Superior temporal gyrus (tissue), 1 donor: ENCODE measurements around the gene RABEP1.

Experiments used
- DNase-seq: peaks from one replicate; pipeline ENCODE4 v3.0.0-alpha.2; 2016; ENCODE audit errors: extremely low spot score

RABEP1 gene

DNA sequence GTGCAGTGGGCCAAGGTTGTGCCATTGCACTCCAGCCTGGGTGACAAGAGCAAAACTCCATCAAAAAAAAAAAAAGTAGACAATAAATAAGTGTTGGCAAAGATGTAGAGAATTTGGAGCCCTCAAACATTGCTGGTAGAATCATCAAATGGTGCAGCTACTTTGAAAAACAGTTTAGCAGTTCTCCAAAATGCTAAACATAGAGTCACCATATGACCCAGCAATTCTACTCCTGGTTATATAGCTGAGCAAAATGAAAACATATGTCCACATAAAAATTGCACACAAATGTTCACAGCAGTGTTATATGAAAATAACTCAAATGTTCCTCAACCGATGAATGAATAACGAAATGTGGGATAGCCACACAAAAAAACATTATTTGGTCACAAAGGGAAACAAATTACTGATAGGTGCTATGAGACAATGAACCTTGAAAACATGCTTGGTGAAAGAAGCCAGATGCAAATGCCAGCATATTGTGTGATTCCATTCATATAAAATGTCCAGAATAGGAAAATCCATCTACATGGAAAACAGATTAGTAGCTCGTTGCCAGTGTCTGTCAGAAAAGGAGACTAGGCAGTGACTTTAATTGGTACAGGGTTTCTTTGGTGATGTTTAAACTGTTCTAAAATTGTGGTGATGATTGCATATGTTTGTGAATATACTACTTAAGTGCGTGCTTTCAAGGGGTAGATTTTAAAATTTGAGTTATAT lies 12.7 kb upstream of the RABEP1 start:
- DNase-seq = no peak

GRCh38 chr17:5272322-5272721 lies 9.8 kb upstream of the RABEP1 start:
- no peak for DNase-seq

DNA sequence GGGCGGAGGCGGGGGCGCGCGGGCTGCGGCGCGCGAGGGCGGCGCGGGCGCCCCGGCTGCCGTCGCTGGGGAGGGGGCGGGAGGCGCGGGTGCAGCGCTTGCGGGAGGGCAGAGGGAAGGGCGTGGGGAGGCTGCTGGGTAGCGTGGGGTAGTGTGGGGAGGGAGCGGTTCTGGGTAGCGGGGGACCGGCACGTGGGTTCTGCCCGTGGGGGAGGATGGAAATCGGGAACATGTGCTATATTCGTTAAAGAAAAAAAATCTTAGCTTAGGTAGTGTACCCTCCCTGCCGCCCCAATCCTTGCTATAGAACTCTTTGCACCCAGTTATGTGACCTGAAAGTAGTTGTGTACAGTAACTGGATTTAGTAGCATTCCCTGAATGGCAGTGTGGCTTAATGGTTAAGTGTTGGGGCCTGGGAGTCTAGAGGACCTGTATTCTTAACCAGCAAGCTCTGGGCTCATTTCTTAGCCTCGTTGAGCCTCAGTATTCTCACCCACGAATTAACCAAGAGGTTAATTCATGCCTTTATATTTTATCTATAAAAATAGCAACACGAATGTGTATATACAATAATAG lies 646 bp downstream of the RABEP1 start:
- DNase-seq = no peak

DNA sequence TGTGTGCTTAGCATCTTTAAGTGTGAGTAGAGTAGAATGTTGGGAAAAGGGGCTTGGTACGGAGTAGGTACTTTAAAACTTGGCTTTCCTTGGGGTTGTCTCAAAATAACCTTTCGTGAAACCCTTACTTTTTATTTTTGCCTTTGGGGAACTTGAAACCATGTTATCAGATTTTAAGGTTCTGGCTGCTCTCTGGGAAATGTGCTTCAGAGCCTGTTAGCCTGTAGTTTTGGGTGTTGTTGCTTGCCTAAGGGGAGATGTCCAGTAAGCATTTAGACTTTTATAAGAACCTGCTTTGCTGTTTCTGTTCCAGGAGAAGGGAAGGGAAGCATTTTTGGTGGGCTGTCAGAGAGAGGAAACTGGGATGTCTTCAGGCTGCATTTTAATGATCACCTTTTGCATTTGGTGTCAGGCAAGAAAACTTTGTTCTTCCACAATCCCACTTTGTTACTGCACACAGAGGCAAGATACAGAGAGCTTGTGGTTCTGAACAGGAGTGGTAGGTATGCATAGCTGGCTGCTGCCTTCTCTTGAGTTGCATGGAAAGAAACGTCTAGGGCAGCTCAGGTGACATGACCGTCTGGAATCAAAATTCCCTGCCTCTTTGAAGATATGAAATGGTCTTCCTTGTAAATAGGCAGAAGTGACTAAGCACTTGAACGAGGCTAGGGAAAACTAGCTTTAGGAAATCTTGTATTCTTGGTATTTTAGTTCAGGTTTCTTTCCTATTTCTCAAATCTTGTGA lies 1.7 kb downstream of the RABEP1 start:
- DNase-seq = no peak

- DNase-seq = no peak
Measured at GRCh38 chr17:5284681-5285080, 2.6 kb downstream of the RABEP1 start.

DNA sequence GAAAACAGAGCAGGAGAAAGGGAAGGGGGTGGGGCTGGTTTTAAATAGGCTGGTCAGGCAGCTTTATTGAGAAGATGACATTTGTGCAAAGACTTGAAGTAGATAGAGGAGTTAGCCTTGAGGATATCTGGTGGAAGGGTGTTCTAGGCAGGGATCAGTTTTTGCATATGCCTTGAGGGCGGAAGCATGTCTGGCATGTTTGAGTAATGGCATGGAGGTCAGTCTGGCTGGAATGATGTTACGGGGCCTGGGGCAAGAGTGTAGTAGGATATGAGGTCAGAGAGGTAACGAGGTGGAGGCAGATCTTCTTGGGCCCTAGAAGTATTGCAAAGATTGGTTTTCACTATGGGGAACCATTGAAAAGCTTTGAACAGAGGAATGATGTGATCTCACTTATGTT lies 4.8 kb downstream of the RABEP1 start:
- no peak for DNase-seq

DNA sequence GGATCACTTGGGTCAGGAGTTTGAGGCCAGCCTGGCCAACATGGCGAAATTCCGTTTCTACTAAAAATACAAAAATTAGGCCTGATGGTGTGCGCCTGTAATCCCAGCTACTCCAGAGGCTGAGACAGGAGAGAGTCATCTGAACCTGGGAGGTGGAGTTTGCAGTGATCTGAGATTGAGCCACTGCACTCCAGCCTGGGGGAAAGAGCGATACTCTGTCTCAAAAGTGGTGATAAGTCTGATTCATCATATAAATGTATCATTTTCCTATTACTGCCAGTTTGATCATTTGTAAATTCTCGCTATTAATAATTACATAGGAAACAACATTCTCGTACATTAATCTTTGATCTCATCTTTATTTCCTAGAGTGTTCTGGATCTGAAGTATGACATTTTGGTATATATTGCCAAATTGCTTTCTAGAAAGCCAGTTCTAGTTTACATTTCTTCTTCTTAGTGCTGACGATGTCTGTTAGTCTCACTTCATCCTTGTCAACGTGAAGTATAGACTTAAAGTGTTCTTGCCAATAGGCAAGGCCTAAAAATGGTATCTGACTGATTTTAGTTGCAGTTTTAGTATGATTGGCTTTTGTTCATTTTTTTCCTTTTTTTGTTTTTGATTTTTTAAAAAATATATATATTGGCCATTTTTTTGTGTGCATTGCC lies 9.7 kb downstream of the RABEP1 start:
- DNase-seq = no peak

- no peak for DNase-seq
Measured at GRCh38 chr17:5297245-5297644, 15.2 kb downstream of the RABEP1 start.

DNA sequence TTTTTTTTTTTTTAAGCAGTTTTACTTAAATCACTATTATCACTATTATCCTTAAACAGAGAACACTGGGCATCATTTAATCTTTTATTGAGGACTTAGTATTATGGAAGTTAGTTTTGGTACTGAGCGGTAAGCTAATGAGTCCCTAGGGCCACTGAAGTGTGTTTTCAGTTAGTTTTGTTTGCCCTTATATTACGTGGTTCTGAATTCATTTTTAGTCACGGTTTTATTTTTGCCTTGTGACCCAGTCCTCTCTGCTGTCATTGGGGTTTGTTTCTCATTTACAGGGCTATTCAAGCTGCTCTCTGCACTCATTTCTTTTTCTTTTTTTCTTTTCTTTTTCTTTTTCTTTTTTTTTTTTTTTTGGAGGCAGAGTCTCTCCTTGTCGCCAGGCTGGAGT lies 17.3 kb downstream of the RABEP1 start:
- no peak for DNase-seq

- DNase-seq = no peak
Measured at GRCh38 chr17:5304636-5305035, 22.6 kb downstream of the RABEP1 start.

GRCh38 chr17:5309851-5310250 lies 27.8 kb downstream of the RABEP1 start:
- no peak for DNase-seq

DNA sequence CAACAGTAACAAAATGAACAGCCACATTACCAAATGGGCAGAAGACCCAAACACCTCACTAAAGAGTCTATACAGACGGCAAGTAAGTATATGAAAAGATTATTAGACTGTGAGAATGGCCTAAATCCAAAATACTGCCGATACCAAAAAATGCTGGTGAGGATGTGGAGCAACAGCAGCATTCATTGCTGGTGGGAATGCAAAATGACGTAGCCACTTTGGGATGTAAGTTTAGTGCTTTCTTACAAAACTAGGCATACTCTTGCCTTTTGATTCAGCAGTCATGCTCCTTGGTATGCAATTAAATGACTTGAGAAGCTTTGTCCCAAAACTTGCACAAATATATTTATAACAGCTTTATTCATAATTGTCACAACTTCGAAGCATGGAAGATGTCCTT lies 43.8 kb downstream of the RABEP1 start:
- no peak for DNase-seq

GRCh38 chr17:5329784-5330557 lies 47.9 kb downstream of the RABEP1 start:
- DNase-seq = no peak

DNA sequence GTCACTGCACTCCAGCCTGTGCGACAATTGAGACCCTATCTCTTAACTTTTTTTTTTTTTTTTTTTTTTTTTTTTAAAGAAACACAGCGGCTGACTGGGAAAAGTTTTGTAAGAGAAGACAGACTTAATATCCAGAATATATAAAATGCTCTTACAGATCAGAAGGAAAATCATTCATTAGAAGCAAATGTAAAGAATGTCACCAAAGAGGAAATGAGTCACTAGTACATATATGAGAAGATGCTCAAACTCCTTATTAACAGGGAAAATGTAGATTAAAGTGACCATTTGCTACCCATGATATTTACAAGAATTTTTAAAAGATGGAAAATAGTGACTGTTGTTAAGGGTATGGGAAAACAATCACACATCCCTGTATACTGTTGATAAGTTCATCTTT lies 48.9 kb downstream of the RABEP1 start:
- DNase-seq = no peak

DNA sequence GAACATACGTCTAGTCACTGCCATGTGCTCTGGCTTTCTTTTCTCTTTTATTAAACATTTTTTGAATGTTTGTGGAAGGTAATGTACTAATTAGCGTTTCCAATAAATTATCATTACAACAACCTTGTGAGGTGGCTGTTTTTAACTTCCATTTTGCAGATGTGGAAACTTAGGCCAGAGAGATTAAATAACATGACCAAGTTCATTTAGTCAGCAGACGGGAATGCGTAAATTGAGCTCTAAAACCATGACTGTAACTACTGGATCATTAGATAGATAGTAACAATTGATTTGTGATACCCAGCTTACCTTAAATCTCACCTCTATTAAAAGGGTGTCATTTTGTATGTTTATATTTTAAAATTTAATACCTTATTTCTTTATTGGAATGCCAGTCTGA lies 49.4 kb downstream of the RABEP1 start:
- no peak for DNase-seq

DNA sequence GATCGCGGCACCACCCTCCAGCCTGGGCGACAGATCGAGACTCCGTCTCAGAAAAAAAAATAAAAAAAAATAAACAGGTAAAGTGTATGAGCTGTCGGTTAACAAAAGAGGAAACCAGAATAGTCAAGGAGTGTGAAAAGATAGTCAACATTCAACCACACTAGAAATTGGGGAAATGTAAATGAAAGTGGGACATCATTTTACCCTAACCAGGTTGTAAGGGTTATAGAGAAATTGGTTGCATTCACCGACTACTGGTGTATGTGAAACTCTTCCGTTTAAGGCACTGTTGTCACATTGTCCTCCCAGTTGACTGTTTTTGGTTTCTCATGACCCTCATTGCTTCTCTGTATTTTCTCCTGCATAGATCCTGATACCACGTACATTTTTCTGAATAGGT lies 62.8 kb downstream of the RABEP1 start:
- DNase-seq = no peak

DNA sequence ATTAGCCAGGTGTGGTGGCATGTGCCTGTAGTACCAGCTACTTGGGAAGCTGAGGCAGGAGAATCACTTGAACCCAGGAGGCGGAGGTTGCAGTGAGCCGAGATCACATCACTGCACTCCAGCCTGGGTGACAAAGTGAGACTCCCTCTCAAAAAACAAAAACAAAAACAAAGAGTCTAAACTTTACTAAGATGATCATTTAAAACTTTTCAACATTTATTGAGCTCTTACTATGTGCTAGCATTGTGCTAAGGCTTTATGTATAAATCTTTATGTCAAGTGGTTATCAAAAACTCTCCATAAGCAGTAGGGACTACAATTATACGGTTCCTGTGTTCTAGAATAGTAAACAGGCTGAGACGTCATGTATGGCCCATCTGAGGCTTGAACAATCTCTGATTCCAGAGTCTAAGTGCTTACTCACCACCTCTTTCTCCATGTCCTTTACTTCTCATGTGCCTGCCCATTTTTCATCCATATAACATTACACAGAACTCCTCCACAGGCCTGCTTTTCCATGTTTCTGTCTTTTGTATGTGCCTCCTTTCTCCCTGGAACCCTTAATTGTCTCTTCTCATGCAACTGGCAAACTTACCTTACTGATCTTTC lies 70.7 kb downstream of the RABEP1 start:
- DNase-seq = no peak

- peak; percentile 4 for DNase-seq
Measured at GRCh38 chr17:5354310-5354709, 72.2 kb downstream of the RABEP1 start.

DNA sequence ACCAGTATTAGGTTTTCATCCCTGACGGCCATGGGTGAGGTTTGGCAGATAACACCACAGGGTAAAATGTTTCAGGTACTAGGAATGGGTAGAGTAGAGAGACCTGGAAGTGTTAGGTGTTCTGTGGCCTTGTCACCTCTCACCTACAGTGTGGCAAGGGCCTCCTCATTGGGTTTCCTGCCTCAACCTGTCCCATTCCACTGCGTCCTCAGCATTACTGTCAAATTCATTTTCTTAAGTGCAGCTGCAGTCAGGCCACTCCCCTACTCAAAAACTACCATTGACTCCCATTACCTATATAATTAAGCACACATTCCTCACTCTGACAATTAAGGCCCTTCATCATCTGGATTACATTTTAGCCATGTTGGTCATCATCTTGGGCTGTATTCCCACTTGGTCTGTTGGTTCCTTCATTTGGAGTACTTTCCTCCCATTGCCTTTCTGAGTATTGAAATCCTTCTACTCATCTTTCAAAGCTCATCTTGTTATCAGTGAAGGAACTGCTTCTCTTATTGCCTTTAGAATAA lies 72.9 kb downstream of the RABEP1 start:
- DNase-seq = no peak

DNA sequence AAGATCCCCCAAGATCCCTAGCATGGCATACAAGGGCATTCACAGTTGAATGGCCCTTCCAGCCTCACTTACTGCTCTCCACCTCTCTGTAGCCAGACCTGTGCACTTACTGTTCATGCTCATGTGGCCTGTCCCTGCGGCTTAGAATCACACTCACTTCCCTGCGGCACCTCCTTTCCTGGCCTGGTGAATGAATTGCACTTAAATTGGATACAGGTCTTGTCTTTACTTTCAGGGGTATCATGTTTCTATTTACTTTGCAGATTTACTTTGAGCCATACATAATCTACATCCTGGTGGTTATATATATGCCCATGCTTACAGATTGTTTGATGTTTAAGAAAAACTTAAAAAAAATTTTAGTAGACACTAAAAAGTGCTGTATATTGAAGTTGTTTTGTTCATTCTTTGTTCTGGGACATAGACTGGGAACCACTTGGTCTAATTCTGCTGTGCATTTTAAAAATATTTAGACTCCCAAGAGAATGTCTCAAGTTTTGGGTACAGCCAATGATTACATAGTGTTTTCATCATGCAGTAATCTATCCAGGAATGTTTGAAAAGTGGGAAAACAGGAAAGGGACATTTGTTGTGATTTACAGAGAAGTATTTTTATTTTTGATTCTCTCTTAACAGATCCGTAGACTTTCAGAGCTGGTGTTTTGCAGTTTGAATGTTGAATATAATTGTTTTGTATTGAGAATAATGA lies 73.5 kb downstream of the RABEP1 start:
- no peak for DNase-seq

DNA sequence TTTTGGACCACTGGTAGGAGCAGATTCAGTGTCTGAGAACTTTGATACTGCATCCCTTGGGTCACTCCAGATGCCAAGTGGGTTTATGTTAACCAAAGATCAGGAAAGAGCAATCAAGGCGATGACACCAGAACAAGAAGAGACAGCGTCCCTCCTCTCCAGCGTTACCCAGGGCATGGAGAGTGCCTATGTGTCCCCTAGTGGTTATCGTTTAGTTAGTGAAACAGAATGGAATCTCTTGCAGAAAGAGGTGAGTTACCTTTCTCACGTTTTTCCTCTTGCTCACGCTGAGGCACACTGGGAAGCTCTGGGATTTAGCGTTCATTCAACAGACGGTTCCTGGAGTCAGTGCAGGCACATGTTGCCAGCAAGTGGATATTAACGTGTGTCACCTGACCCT lies 79.3 kb downstream of the RABEP1 start:
- DNase-seq = no peak
